CD4-positive, alpha-beta T cell treated with Interleukin-21 for 1 hour (primary cell): ENCODE results near the gene RBM33.
A peak's percentile ranks its signal among the peaks of the same experiment; 100 is the strongest.

ENCODE experiments used
- DNase-seq: peaks from one replicate; pipeline ENCODE4 v3.0.0-alpha.2; 2020

RBM33 gene

GRCh38 chr7:155775691-155776090 lies 131.2 kb downstream of the RBM33 start:
- DNase-seq, result no peak

- no peak for DNase-seq
Observed at GRCh38 chr7:155776606-155777005, 132.1 kb downstream of the RBM33 start.

GRCh38 chr7:155778349-155778748 lies 133.9 kb downstream of the RBM33 start:
- no peak for DNase-seq

- DNase-seq, result no peak
Observed at GRCh38 chr7:155780884-155781283, 136.4 kb downstream of the RBM33 start.

GRCh38 chr7:155781433-155781832 lies 137.0 kb downstream of the RBM33 start:
- DNase-seq, result no peak

- no peak for DNase-seq
Observed at GRCh38 chr7:155782466-155782865, 138.0 kb downstream of the RBM33 start.

- DNase-seq, result no peak
Observed at GRCh38 chr7:155785536-155785935, 141.1 kb downstream of the RBM33 start.

- DNase-seq, result no peak
Observed at GRCh38 chr7:155786491-155786890, 142.0 kb downstream of the RBM33 start.

GRCh38 chr7:155787171-155787851 lies 142.8 kb downstream of the RBM33 start:
- no peak for DNase-seq

- DNase-seq, result no peak
Observed at GRCh38 chr7:155788616-155789000, 144.1 kb downstream of the RBM33 start.

- no peak for DNase-seq
Observed at GRCh38 chr7:155789001-155789725, 144.7 kb downstream of the RBM33 start.

- no peak for DNase-seq
Observed at GRCh38 chr7:155790666-155791065, 146.2 kb downstream of the RBM33 start.

- no peak for DNase-seq
Observed at GRCh38 chr7:155791214-155791737, 146.8 kb downstream of the RBM33 start.

GRCh38 chr7:155791836-155792235 lies 147.4 kb downstream of the RBM33 start:
- DNase-seq, result no peak

- DNase-seq, result no peak
Observed at GRCh38 chr7:155792315-155792960, 148.0 kb downstream of the RBM33 start.

GRCh38 chr7:155792999-155793560 lies 148.6 kb downstream of the RBM33 start:
- DNase-seq, result no peak

- no peak for DNase-seq
Observed at GRCh38 chr7:155793720-155794119, 149.3 kb downstream of the RBM33 start.

- DNase-seq, result no peak
Observed at GRCh38 chr7:155794196-155794595, 149.7 kb downstream of the RBM33 start.

- DNase-seq, result no peak
Observed at GRCh38 chr7:155795401-155795800, 150.9 kb downstream of the RBM33 start.

- DNase-seq, result no peak
Observed at GRCh38 chr7:155795951-155796350, 151.5 kb downstream of the RBM33 start.

GRCh38 chr7:155796381-155797261 lies 152.2 kb downstream of the RBM33 start:
- peak; percentile 49 for DNase-seq
